Measurements from ENCODE around the gene ITGAL. TPM values are rescaled to one million over a fixed set of nuclear protein-coding genes. Genes with fewer than 3 reads are reported as not detected.
"Not testable (repeated sequence)": the region's sequence is repeated elsewhere in the genome, so short reads cannot be mapped to it uniquely, and the experiment has no call there.

The ITGAL gene
- total RNA-seq, 1 donor from 2014 or later: 240 TPM

GRCh38 chr16:30445408-30446202 is 26.9 kb upstream of the ITGAL start, which contains the start of gene SEPHS2:
SEPHS2 (minus strand) TSS chr16:30445874; CDS start chr16:30445727, 147 bp downstream.
- POLR2A ChIA-PET: interaction anchor here (0.7 to 8.9 kb wide), 17 partner anchors 11 to 213 kb away, joined by 3 to 186 read pairs (median 6); partner anchors contain the start of genes DCTPP1, ITGAL, PRR14 and ZNF688
- intact Hi-C loops (cut with micrococcal nuclease): loop anchor here (1.0 kb wide), 3 partner anchors 15 to 82 kb away; partner anchors contain the start of gene DCTPP1
- TF ChIP-seq, protein P1, sequence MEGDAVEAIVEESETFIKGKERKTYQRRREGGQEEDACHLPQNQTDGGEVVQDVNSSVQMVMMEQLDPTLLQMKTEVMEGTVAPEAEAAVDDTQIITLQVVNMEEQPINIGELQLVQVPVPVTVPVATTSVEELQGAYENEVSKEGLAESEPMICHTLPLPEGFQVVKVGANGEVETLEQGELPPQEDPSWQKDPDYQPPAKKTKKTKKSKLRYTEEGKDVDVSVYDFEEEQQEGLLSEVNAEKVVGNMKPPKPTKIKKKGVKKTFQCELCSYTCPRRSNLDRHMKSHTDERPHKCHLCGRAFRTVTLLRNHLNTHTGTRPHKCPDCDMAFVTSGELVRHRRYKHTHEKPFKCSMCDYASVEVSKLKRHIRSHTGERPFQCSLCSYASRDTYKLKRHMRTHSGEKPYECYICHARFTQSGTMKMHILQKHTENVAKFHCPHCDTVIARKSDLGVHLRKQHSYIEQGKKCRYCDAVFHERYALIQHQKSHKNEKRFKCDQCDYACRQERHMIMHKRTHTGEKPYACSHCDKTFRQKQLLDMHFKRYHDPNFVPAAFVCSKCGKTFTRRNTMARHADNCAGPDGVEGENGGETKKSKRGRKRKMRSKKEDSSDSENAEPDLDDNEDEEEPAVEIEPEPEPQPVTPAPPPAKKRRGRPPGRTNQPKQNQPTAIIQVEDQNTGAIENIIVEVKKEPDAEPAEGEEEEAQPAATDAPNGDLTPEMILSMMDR (IDR thresholded peaks at IDR 0.05): no peak
- Mint-ChIP-seq H3K4me3 (peak within 1 kb of the TSS; percentile 95), H3K9me3 (no peaks in the 10 kb centered on the region), H3K36me3 (ENCODE audit: low read depth) (peaks cover 27% of the 10 kb centered on the region), H3K27me3 (no peaks in the 10 kb centered on the region), H3K4me1 (peaks cover 45% of the 10 kb centered on the region), H3K27ac (peak within 1 kb of the TSS; percentile 96)
- ATAC-seq (ENCODE audit: low read depth): peak; percentile 96
- CTCF ChIA-PET: interaction anchor here (0.6 to 2.1 kb wide), 4 partner anchors 13 to 83 kb away, joined by 3 to 7 read pairs (median 4); partner anchors contain the start of gene DCTPP1
- peak; percentile 87 for DNase-seq

GRCh38 chr16:30446203-30446595 is 26.3 kb upstream of the ITGAL start:
- H3K9me3 Mint-ChIP-seq: no peaks in the 10 kb centered on the region
- H3K27me3 Mint-ChIP-seq: no peaks in the 10 kb centered on the region
- peaks cover 27% of the 10 kb centered on the region for H3K36me3 Mint-ChIP-seq (ENCODE audit: low read depth)
- peak overlapping the region; percentile 96 for H3K27ac Mint-ChIP-seq
- H3K4me3 Mint-ChIP-seq: peak overlapping the region; percentile 95
- H3K4me1 Mint-ChIP-seq: peaks cover 49% of the 10 kb centered on the region
- POLR2A ChIA-PET: interaction anchor here (0.9 to 8.9 kb wide), 12 partner anchors 10 to 204 kb away, joined by 3 to 186 read pairs (median 8); partner anchors contain the start of genes DCTPP1, ITGAL, PRR14 and ZNF747
- intact Hi-C loops (cut with micrococcal nuclease): no loop called here
- DNase-seq: no peak
- no peak for ATAC-seq (ENCODE audit: low read depth)
- TF ChIP-seq, protein P1 (IDR thresholded peaks at IDR 0.05): no peak
- CTCF ChIA-PET: interaction anchor here (1.6 to 2.1 kb wide), 2 partner anchors 13 to 16 kb away, joined by 6 to 7 read pairs; partner anchors contain the start of gene DCTPP1

GRCh38 chr16:30447512-30448226 is 24.9 kb upstream of the ITGAL start:
- Mint-ChIP-seq H3K27me3 (no peaks in the 10 kb centered on the region), H3K27ac (peak overlapping the region; percentile 50), H3K9me3 (no peaks in the 10 kb centered on the region), H3K4me1 (peaks cover 58% of the 10 kb centered on the region), H3K4me3 (no peak overlapping the region), H3K36me3 (ENCODE audit: low read depth) (peaks cover 27% of the 10 kb centered on the region)
- intact Hi-C loops (cut with micrococcal nuclease): no loop called here
- ATAC-seq (ENCODE audit: low read depth): no peak
- POLR2A ChIA-PET: interaction anchor here (0.7 to 8.9 kb wide), 7 partner anchors 9 to 214 kb away, joined by 3 to 186 read pairs (median 9); partner anchors contain the start of genes ITGAL and ZNF747
- CTCF ChIA-PET: interaction anchor here (1.1 to 2.0 kb wide), 3 partner anchors 8 to 88 kb away, joined by 3 to 5 read pairs (median 4); no protein-coding TSS in a partner anchor
- TF ChIP-seq, protein P1 (IDR thresholded peaks at IDR 0.05): no peak
- DNase-seq: no peak

- Mint-ChIP-seq H3K27me3 (no peaks in the 10 kb centered on the region), H3K9me3 (no peaks in the 10 kb centered on the region), H3K4me1 (peaks cover 57% of the 10 kb centered on the region), H3K36me3 (ENCODE audit: low read depth) (peaks cover 15% of the 10 kb centered on the region), H3K4me3 (no peak overlapping the region), H3K27ac (no peak overlapping the region)
- intact Hi-C loops (cut with micrococcal nuclease): loop anchor here (1.0 kb wide), 2 partner anchors 86 to 149 kb away; no protein-coding TSS in a partner anchor
- DNase-seq (no peak), ATAC-seq (ENCODE audit: low read depth) (no peak)
- POLR2A ChIA-PET: interaction anchor here (0.6 to 8.9 kb wide), 12 partner anchors 10 to 201 kb away, joined by 3 to 186 read pairs (median 4); partner anchors contain the start of genes ITGAL, PRR14 and ZNF747
- CTCF ChIA-PET: interaction anchor here (0.6 to 3.1 kb wide), 18 partner anchors 9 to 166 kb away, joined by 3 to 21 read pairs (median 4); partner anchors contain the start of genes DCTPP1, ITGAL and ZNF764
- TF ChIP-seq, protein P1 (IDR thresholded peaks at IDR 0.05): no peak
Observed at GRCh38 chr16:30449116-30449435, 23.5 kb upstream of the ITGAL start.

GRCh38 chr16:30452709-30453580 is 19.6 kb upstream of the ITGAL start:
- H3K27ac Mint-ChIP-seq: peak overlapping the region; percentile 82
- intact Hi-C loops (cut with micrococcal nuclease); H3K9me3 Mint-ChIP-seq; DNase-seq; H3K27me3 Mint-ChIP-seq; ATAC-seq (ENCODE audit: low read depth); H3K36me3 Mint-ChIP-seq (ENCODE audit: low read depth): not testable (repeated sequence)
- CTCF ChIA-PET: interaction anchor here (1.6 kb wide), 1 partner anchor 23 kb away, joined by 4 read pairs; the partner anchor contains the start of gene DCTPP1
- peak overlapping the region; percentile 7 for H3K4me3 Mint-ChIP-seq
- peaks cover 70% of the 10 kb centered on the region for H3K4me1 Mint-ChIP-seq
- POLR2A ChIA-PET: interaction anchor here (0.5 to 10.5 kb wide), 4 partner anchors 20 to 80 kb away, joined by 3 to 421 read pairs (median 4); partner anchors contain the start of genes ITGAL and SEPTIN1

Measured in activated B cell treated with CpG ODN at 0.5 μM for 24 hours (primary cell).